ENCODE data around the gene PFKL. TPM values are rescaled to one million over a fixed set of nuclear protein-coding genes. Genes with fewer than 3 reads are reported as not detected.

Gene PFKL
- total and polyA plus RNA-seq, 2 experiments from 2014 or later: 40.3 to 106 TPM

DNA sequence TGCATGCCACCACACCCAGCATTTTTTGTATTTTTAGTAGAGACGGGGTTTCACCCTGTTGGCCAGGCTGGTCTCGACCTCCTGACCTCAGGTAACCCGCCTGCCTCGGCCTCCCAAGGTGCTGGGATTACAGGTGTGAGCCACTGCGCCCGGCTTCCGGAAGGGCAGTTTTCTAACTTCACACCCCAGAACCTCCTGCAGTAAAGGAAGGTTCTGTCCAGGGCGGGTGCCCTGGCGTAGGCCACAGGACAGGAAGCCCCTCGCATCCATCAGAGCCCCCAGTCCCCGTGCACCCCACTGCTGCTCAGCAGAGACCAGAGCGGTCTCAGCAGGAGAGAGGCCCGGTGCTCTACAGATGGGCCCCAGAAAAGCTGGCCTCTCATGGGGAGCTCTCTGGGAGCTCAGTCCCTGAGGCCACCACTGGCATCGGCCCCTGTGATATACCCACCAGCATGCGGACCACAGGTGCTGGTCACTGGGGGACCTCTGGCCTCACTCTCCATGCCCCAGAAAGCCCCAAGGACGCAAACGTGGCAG lies 34.1 kb upstream of the PFKL start:
- Mint-ChIP-seq H3K36me3 (ENCODE audit: low read depth) (no peaks in the 10 kb centered on the region), H3K9me3 (no peaks in the 10 kb centered on the region), H3K27ac (no peak overlapping the region), H3K27me3 (ENCODE audit: insufficient read depth, low read depth, poor library complexity) (peaks cover 4% of the 10 kb centered on the region), H3K4me3 (no peak overlapping the region), H3K4me1 (peaks cover 4% of the 10 kb centered on the region; the same call in 2 of the 3 replicates)
- H3K27ac ChIP-seq (ENCODE audit: low read depth): no peak overlapping the region
- H3K4me1 ChIP-seq (ENCODE audit: insufficient read depth): no peaks in the 10 kb centered on the region; the same call in 1 of the 2 replicates
- ATAC-seq (no peak), DNase-seq (ENCODE audit: low spot score) (no peak)
- no peaks in the 10 kb centered on the region for H3K36me3 ChIP-seq (ENCODE audit: insufficient read depth)
- no peaks in the 10 kb centered on the region for H3K79me2 ChIP-seq (replicated peaks; ENCODE audit: insufficient read depth)
- no peaks in the 10 kb centered on the region for H3K27me3 ChIP-seq (ENCODE audit: insufficient read depth)
- no peaks in the 10 kb centered on the region for H4K20me1 ChIP-seq (replicated peaks; ENCODE audit: insufficient read depth)
- H3K4me3 ChIP-seq: no peak overlapping the region
- H3F3A ChIP-seq (replicated peaks; ENCODE audit: low read depth): no peaks in the 10 kb centered on the region
- no peak overlapping the region for H2AFZ ChIP-seq
- H3K4me2 ChIP-seq: no peak overlapping the region
- TF ChIP-seq CREB1 (CRISPR knock-in tag; IDR thresholded peaks at IDR 0.05; ENCODE audit: low read depth) (no peak), JUNB (IDR thresholded peaks at IDR 0.05; ENCODE audit: unreplicated experiment) (no peak), EZH2 (IDR thresholded peaks at IDR 0.05; ENCODE audit: low read depth, unreplicated experiment) (no peak), STAT1 (IDR thresholded peaks at IDR 0.05; ENCODE audit: unreplicated experiment) (no peak), ZNF331 (CRISPR knock-in tag; IDR thresholded peaks at IDR 0.05; ENCODE audit: low read depth) (no peak), POLR2AphosphoS5 (IDR thresholded peaks at IDR 0.05; ENCODE audit: low read depth) (no peak), EZH2phosphoT487 (IDR thresholded peaks at IDR 0.05; ENCODE audit: unreplicated experiment) (no peak), ZNF114 (CRISPR knock-in tag; IDR thresholded peaks at IDR 0.05) (no peak)
- TF ChIP-seq, protein P1, sequence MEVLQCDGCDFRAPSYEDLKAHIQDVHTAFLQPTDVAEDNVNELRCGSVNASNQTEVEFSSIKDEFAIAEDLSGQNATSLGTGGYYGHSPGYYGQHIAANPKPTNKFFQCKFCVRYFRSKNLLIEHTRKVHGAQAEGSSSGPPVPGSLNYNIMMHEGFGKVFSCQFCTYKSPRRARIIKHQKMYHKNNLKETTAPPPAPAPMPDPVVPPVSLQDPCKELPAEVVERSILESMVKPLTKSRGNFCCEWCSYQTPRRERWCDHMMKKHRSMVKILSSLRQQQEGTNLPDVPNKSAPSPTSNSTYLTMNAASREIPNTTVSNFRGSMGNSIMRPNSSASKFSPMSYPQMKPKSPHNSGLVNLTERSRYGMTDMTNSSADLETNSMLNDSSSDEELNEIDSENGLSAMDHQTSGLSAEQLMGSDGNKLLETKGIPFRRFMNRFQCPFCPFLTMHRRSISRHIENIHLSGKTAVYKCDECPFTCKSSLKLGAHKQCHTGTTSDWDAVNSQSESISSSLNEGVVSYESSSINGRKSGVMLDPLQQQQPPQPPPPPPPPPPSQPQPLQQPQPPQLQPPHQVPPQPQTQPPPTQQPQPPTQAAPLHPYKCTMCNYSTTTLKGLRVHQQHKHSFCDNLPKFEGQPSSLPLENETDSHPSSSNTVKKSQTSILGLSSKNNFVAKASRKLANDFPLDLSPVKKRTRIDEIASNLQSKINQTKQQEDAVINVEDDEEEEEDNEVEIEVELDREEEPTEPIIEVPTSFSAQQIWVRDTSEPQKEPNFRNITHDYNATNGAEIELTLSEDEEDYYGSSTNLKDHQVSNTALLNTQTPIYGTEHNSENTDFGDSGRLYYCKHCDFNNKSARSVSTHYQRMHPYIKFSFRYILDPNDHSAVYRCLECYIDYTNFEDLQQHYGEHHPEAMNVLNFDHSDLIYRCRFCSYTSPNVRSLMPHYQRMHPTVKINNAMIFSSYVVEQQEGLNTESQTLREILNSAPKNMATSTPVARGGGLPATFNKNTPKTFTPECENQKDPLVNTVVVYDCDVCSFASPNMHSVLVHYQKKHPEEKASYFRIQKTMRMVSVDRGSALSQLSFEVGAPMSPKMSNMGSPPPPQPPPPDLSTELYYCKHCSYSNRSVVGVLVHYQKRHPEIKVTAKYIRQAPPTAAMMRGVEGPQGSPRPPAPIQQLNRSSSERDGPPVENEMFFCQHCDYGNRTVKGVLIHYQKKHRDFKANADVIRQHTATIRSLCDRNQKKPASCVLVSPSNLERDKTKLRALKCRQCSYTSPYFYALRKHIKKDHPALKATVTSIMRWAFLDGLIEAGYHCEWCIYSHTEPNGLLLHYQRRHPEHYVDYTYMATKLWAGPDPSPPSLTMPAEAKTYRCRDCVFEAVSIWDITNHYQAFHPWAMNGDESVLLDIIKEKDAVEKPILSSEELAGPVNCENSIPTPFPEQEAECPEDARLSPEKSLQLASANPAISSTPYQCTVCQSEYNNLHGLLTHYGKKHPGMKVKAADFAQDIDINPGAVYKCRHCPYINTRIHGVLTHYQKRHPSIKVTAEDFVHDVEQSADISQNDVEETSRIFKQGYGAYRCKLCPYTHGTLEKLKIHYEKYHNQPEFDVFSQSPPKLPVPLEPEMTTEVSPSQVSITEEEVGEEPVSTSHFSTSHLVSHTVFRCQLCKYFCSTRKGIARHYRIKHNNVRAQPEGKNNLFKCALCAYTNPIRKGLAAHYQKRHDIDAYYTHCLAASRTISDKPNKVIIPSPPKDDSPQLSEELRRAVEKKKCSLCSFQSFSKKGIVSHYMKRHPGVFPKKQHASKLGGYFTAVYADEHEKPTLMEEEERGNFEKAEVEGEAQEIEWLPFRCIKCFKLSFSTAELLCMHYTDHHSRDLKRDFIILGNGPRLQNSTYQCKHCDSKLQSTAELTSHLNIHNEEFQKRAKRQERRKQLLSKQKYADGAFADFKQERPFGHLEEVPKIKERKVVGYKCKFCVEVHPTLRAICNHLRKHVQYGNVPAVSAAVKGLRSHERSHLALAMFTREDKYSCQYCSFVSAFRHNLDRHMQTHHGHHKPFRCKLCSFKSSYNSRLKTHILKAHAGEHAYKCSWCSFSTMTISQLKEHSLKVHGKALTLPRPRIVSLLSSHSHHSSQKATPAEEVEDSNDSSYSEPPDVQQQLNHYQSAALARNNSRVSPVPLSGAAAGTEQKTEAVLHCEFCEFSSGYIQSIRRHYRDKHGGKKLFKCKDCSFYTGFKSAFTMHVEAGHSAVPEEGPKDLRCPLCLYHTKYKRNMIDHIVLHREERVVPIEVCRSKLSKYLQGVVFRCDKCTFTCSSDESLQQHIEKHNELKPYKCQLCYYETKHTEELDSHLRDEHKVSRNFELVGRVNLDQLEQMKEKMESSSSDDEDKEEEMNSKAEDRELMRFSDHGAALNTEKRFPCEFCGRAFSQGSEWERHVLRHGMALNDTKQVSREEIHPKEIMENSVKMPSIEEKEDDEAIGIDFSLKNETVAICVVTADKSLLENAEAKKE (CRISPR knock-in tag; IDR thresholded peaks at IDR 0.05): no peak
- TF ChIP-seq, protein P2, sequence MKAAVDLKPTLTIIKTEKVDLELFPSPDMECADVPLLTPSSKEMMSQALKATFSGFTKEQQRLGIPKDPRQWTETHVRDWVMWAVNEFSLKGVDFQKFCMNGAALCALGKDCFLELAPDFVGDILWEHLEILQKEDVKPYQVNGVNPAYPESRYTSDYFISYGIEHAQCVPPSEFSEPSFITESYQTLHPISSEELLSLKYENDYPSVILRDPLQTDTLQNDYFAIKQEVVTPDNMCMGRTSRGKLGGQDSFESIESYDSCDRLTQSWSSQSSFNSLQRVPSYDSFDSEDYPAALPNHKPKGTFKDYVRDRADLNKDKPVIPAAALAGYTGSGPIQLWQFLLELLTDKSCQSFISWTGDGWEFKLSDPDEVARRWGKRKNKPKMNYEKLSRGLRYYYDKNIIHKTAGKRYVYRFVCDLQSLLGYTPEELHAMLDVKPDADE (IDR thresholded peaks at IDR 0.05): no peak
- TF ChIP-seq, protein P3, sequence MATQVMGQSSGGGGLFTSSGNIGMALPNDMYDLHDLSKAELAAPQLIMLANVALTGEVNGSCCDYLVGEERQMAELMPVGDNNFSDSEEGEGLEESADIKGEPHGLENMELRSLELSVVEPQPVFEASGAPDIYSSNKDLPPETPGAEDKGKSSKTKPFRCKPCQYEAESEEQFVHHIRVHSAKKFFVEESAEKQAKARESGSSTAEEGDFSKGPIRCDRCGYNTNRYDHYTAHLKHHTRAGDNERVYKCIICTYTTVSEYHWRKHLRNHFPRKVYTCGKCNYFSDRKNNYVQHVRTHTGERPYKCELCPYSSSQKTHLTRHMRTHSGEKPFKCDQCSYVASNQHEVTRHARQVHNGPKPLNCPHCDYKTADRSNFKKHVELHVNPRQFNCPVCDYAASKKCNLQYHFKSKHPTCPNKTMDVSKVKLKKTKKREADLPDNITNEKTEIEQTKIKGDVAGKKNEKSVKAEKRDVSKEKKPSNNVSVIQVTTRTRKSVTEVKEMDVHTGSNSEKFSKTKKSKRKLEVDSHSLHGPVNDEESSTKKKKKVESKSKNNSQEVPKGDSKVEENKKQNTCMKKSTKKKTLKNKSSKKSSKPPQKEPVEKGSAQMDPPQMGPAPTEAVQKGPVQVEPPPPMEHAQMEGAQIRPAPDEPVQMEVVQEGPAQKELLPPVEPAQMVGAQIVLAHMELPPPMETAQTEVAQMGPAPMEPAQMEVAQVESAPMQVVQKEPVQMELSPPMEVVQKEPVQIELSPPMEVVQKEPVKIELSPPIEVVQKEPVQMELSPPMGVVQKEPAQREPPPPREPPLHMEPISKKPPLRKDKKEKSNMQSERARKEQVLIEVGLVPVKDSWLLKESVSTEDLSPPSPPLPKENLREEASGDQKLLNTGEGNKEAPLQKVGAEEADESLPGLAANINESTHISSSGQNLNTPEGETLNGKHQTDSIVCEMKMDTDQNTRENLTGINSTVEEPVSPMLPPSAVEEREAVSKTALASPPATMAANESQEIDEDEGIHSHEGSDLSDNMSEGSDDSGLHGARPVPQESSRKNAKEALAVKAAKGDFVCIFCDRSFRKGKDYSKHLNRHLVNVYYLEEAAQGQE (IDR thresholded peaks at IDR 0.05; ENCODE audit: unreplicated experiment): no peak
- TF ChIP-seq, protein P4, sequence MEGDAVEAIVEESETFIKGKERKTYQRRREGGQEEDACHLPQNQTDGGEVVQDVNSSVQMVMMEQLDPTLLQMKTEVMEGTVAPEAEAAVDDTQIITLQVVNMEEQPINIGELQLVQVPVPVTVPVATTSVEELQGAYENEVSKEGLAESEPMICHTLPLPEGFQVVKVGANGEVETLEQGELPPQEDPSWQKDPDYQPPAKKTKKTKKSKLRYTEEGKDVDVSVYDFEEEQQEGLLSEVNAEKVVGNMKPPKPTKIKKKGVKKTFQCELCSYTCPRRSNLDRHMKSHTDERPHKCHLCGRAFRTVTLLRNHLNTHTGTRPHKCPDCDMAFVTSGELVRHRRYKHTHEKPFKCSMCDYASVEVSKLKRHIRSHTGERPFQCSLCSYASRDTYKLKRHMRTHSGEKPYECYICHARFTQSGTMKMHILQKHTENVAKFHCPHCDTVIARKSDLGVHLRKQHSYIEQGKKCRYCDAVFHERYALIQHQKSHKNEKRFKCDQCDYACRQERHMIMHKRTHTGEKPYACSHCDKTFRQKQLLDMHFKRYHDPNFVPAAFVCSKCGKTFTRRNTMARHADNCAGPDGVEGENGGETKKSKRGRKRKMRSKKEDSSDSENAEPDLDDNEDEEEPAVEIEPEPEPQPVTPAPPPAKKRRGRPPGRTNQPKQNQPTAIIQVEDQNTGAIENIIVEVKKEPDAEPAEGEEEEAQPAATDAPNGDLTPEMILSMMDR (conservative IDR thresholded peaks at IDR 0.05; ENCODE audit: low read depth in 2 of 2): no peak
- H3K9me2 ChIP-seq (ENCODE audit: insufficient read depth): no peaks in the 10 kb centered on the region
